Transverse colon (tissue), 4 donors: Measurements from ENCODE around the gene LGR5. TPM values are rescaled to one million over a fixed set of nuclear protein-coding genes. Genes with fewer than 3 reads are reported as not detected.

ENCODE experiments used
- DNase-seq: peaks from one replicate; pipeline ENCODE4 v3.0.0-alpha.2; 2019
- H3K27ac ChIP-seq, 4 donors: fragments of 200-600 bp; sonication (generic); 2 replicates each; pipeline ENCODE4 v1.5.1; 2016 to 2018; ENCODE audit warnings: inconsistent platforms in 4 of 4
- H3K27me3 ChIP-seq: fragments of 200-600 bp; sonication (generic); 2 replicates; pipeline ENCODE4 v1.5.1; 2017; ENCODE audit warnings: inconsistent platforms
- H3K36me3 ChIP-seq, 4 donors: fragments of 200-600 bp; sonication (generic); 2 replicates each; pipeline ENCODE4 v1.5.1; 2017 to 2019; ENCODE audit warnings: inconsistent platforms in 4 of 4
- H3K4me1 ChIP-seq, 4 donors: fragments of 200-600 bp; sonication (generic); 2 replicates each; pipeline ENCODE4 v1.5.1; 2017 to 2020; ENCODE audit warnings: inconsistent platforms in 4 of 4
- H3K4me3 ChIP-seq, 4 donors: fragments of 200-600 bp; sonication (generic); 1 replicate in 1 of 4; 2 replicates in 3 of 4; pipeline versions ENCODE4 v1.5.1 to v1.6.1; 2017 to 2019; ENCODE audit warnings: inconsistent platforms in 4 of 4
- H3K9me3 ChIP-seq, 2 donors: fragments of 200-600 bp; sonication (generic); 2 replicates each; pipeline ENCODE4 v1.5.1; 2017 to 2019; ENCODE audit warnings: inconsistent platforms in 2 of 2
- CTCF ChIP-seq, 5 experiments: fragments of 200-600 bp in 3 of 5; fragments of 450-650 bp in 2 of 5; sonication (generic) in 3 of 5; IDR thresholded peaks; 1 replicate in 2 of 5; 2 replicates in 3 of 5; pipeline ENCODE4 v1.5.1; 2016 to 2017; ENCODE audit warnings: antibody characterized with exemption in 5 of 5, inconsistent platforms in 3 of 5, mild to moderate bottlenecking in 2 of 5, moderate library complexity in 1 of 5
- EP300 ChIP-seq: sonication (generic); formaldehyde crosslinking; IDR thresholded peaks from one replicate; pipeline ENCODE4 v1.6.1; 2017; ENCODE audit warnings: antibody characterized with exemption, low read depth
- POLR2A ChIP-seq: fragments of 450-650 bp; IDR thresholded peaks from one replicate; pipeline ENCODE4 v1.6.1; 2016; ENCODE audit warnings: antibody characterized with exemption, mild to moderate bottlenecking, moderate library complexity
- POLR2AphosphoS5 ChIP-seq, 3 donors: sonication (generic); formaldehyde crosslinking; IDR thresholded peaks; one replicate each; pipeline ENCODE4 v1.6.1; 2016; ENCODE audit warnings: antibody characterized with exemption in 3 of 3
- WGBS, 2 donors: methylation state at CpG; one replicate each; pipeline ENCODE4 v1.1.5; 2018; ENCODE audit warnings: low coverage in 1 of 2; 5-methylcytosine and 5-hydroxymethylcytosine counted together
- in situ Hi-C, 4 donors: fragments of 200-750 bp; cut with MboI; loops; one replicate each; pipeline versions ENCODE4 v1.15.0 to v1.15.1; 2017; ENCODE audit warnings: low sequenced_read_pairs in 3 of 4, low pct_ligation_motif_present in 1 of 4, low pct_unique_long_range_greater_than_20kb in 1 of 4
- intact Hi-C: fragments of 100-400 bp; cut with DNase I; formaldehyde crosslinking; loops from one replicate; pipeline ENCODE4 v1.15.1; 2023; ENCODE audit warnings: low total_unique reads
- total RNA-seq, 4 donors: library from RNA; depleted of rRNA; stranded (reverse); fragments of >200 nt; gene quantifications; one replicate each; pipeline ENCODE4 v1.1.0, GENCODE V29; 2016

The LGR5 gene
- total RNA-seq, 4 donors from 2014 or later: 0.37 to 4.8 (median 1.0) TPM

- no peak overlapping the region for H3K4me3 ChIP-seq
- in situ Hi-C loops (no loop called here), intact Hi-C loops (no loop called here)
- no peaks in the 10 kb centered on the region for H3K27me3 ChIP-seq
- H3K9me3 ChIP-seq: no peaks in the 10 kb centered on the region
- no peak for DNase-seq
- H3K4me1 ChIP-seq: no peaks in the 10 kb centered on the region
- TF ChIP-seq POLR2A: no peak
- TF ChIP-seq EP300: no peak
- TF ChIP-seq POLR2AphosphoS5 (IDR thresholded peaks at IDR 0.05): no peak
- no peak for TF ChIP-seq CTCF (IDR thresholded peaks at IDR 0.05)
- H3K27ac ChIP-seq: no peak overlapping the region
- no peaks in the 10 kb centered on the region for H3K36me3 ChIP-seq
- 38 to 73% methylated on average over 1 to 15 of the region's 15 CpGs for WGBS, 2 donors
Observed at GRCh38 chr12:71469258-71469750, 29.7 kb downstream of the LGR5 start.

- Histone ChIP-seq H3K27me3 (no peaks in the 10 kb centered on the region), H3K27ac (no peak overlapping the region), H3K4me3 (no peak overlapping the region), H3K4me1 (no peaks in the 10 kb centered on the region), H3K36me3 (no peaks in the 10 kb centered on the region), H3K9me3 (no peaks in the 10 kb centered on the region)
- no peak for DNase-seq
- no peak for TF ChIP-seq CTCF (IDR thresholded peaks at IDR 0.05)
- no peak for TF ChIP-seq EP300
- no peak for TF ChIP-seq POLR2A
- TF ChIP-seq POLR2AphosphoS5 (IDR thresholded peaks at IDR 0.05): no peak
- in situ Hi-C loops (no loop called here), intact Hi-C loops (no loop called here)
- 60 to 67% methylated on average over 2 of the region's 2 CpGs for WGBS, 2 donors
Observed at GRCh38 chr12:71472441-71472911, 32.9 kb downstream of the LGR5 start.

- TF ChIP-seq POLR2A (no peak), POLR2AphosphoS5 (IDR thresholded peaks at IDR 0.05) (no peak)
- H3K9me3 ChIP-seq: no peaks in the 10 kb centered on the region
- H3K27ac ChIP-seq: no peak overlapping the region
- intact Hi-C loops (no loop called here), in situ Hi-C loops (no loop called here)
- no peaks in the 10 kb centered on the region for H3K4me1 ChIP-seq
- 72 to 77% methylated on average over 2 of the region's 2 CpGs for WGBS, 2 donors
- H3K27me3 ChIP-seq: no peaks in the 10 kb centered on the region
- H3K4me3 ChIP-seq: no peak overlapping the region
- DNase-seq: no peak
- no peaks in the 10 kb centered on the region for H3K36me3 ChIP-seq
Observed at GRCh38 chr12:71474791-71475190, 35.2 kb downstream of the LGR5 start.

- H3K27ac ChIP-seq: no peak overlapping the region
- H3K4me1 ChIP-seq: no peaks in the 10 kb centered on the region
- DNase-seq: no peak
- in situ Hi-C loops: no loop called here
- 64 to 74% methylated on average over 4 to 5 of the region's 5 CpGs for WGBS, 2 donors
- no peaks in the 10 kb centered on the region for H3K27me3 ChIP-seq
- TF ChIP-seq POLR2A (no peak), POLR2AphosphoS5 (IDR thresholded peaks at IDR 0.05) (no peak), CTCF (IDR thresholded peaks at IDR 0.05) (no peak), EP300 (no peak)
- H3K9me3 ChIP-seq: no peaks in the 10 kb centered on the region
- intact Hi-C loops: no loop called here
- no peaks in the 10 kb centered on the region for H3K36me3 ChIP-seq
- H3K4me3 ChIP-seq: no peak overlapping the region
Observed at GRCh38 chr12:71475280-71475679, 35.7 kb downstream of the LGR5 start.

- Histone ChIP-seq H3K4me3 (no peak overlapping the region), H3K36me3 (no peaks in the 10 kb centered on the region), H3K27ac (no peak overlapping the region), H3K4me1 (no peaks in the 10 kb centered on the region), H3K9me3 (no peaks in the 10 kb centered on the region), H3K27me3 (no peaks in the 10 kb centered on the region)
- TF ChIP-seq EP300 (no peak), CTCF (IDR thresholded peaks at IDR 0.05) (no peak), POLR2A (no peak), POLR2AphosphoS5 (IDR thresholded peaks at IDR 0.05) (no peak)
- in situ Hi-C loops (no loop called here), intact Hi-C loops (no loop called here)
- 40 to 54% methylated on average over 3 of the region's 3 CpGs for WGBS, 2 donors
- DNase-seq: no peak
Observed at GRCh38 chr12:71476513-71476912, 36.9 kb downstream of the LGR5 start.
